Kidney (tissue), 14 donors: ENCODE measurements around the gene THEM4. TPM values are rescaled to one million over a fixed set of nuclear protein-coding genes. Genes with fewer than 3 reads are reported as not detected.

ENCODE experiments used
- DNase-seq, 5 donors: peaks; one replicate each; pipeline ENCODE4 v3.0.0-alpha.2; 2013 to 2020
- FAIRE-seq: peaks from 2 replicates; lab custom pipeline; 2012; peaks lifted over from hg19 to GRCh38; lab: Jason Lieb, UNC
- H3K27ac ChIP-seq, 2 donors: one replicate each; pipeline ENCODE4 v1.7.0; 2013; ENCODE audit warnings: low read depth in 2 of 2, low read length in 2 of 2, inconsistent platforms in 1 of 2
- H3K27me3 ChIP-seq: one replicate; pipeline ENCODE4 v1.7.1; 2013; ENCODE audit warnings: low read length, inconsistent platforms; ENCODE audit not compliant: control insufficient read depth, insufficient read depth
- H3K36me3 ChIP-seq, 3 donors: one replicate each; pipeline versions ENCODE4 v1.7.0 to v1.7.1; 2013; ENCODE audit warnings: low read length in 3 of 3, control low read depth in 1 of 3, inconsistent platforms in 1 of 3; ENCODE audit not compliant: insufficient read depth in 3 of 3, control insufficient read depth in 2 of 3
- H3K4me1 ChIP-seq, 3 donors: one replicate each; pipeline versions ENCODE4 v1.7.0 to v1.7.1; 2013; ENCODE audit warnings: low read length in 3 of 3, inconsistent platforms in 1 of 3, low read depth in 1 of 3; ENCODE audit not compliant: control insufficient read depth in 2 of 3, insufficient read depth in 2 of 3
- H3K4me3 ChIP-seq, 3 donors: one replicate each; pipeline versions ENCODE4 v1.7.0 to v1.8.1; 2013; ENCODE audit warnings: low read length in 3 of 3, control low read depth in 1 of 3, inconsistent platforms in 1 of 3
- H3K9ac ChIP-seq, 3 donors: one replicate each; pipeline versions ENCODE4 v1.7.0 to v1.7.1; 2013; ENCODE audit warnings: low read length in 3 of 3, control low read depth in 1 of 3, inconsistent platforms in 1 of 3
- H3K9me3 ChIP-seq, 3 donors: one replicate each; pipeline versions ENCODE4 v1.7.0 to v1.7.1; 2013; ENCODE audit warnings: low read length in 3 of 3, control low read depth in 1 of 3, inconsistent platforms in 1 of 3; ENCODE audit not compliant: control insufficient read depth in 2 of 3, insufficient read depth in 1 of 3
- intact Hi-C: fragments of 100-400 bp; cut with DNase I; formaldehyde crosslinking; loops from one replicate; pipeline ENCODE4 v1.11.1; 2022
- polyA plus RNA-seq: library from polyadenylated mRNA; stranded (reverse); fragments of 350-450 nt; fragmentation: Illumina TruSeq; extraction: RNeasy Lipid Tissue Mini Kit (QIAGEN cat#74804); gene quantifications from one replicate; pipeline ENCODE4 v1.2.3, GENCODE V29; 2014; ENCODE audit warnings: low read depth, low replicate concordance; ENCODE audit not compliant: insufficient read depth
- total RNA-seq: library from RNA; stranded (reverse); fragmentation: NEBNext Ultra II Directional; extraction: Animal tissue kit (Norgen Biotek cat#: 25700); gene quantifications from one replicate; pipeline ENCODE4 v1.2.1, GENCODE V29; 2021
- TF ChIP-seq, protein P1 (sequence below): IDR thresholded peaks from 3 replicates; pipeline ENCODE4 v1.5.1; 2012; ENCODE audit warnings: mild to moderate bottlenecking, moderate library complexity, borderline replicate concordance; ENCODE audit not compliant: insufficient read depth; ENCODE audit errors: extremely low read depth
- donor health status: control.
- donor health status: control.
- donor health status: control.
- donor health status: control.
- donor health status: control.
- donor health status: DM: yes; HTN: yes; CAD: no.
- donor health status: Normal renal cell carcinoma (clear cell type).

The THEM4 gene
- total and polyA plus RNA-seq, 2 donors from 2014 or later, result 17.5 to 27.9 TPM

DNA sequence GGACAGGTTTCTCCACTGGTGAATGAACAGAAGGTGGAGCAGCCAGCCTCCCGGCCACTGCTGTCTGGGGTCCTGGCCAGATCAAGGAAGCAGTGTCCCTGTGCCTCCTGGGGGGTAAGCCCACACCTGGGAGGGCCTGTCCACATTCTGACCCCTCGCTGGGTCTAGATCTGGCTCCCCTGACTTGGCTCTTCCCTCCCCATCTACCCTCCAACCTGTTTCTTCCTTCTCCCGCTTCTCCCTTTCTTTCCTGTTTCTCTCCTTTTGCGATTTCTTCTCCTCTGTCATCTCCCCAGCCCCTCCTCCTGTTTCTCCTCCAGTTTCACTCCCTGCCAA, 78.1 kb downstream of the THEM4 start:
- intact Hi-C loops, result no loop called here
- FAIRE-seq (no peak), DNase-seq (no peak)
- H3K27me3 ChIP-seq, result no peaks in the 10 kb centered on the region
- TF ChIP-seq, protein P1, sequence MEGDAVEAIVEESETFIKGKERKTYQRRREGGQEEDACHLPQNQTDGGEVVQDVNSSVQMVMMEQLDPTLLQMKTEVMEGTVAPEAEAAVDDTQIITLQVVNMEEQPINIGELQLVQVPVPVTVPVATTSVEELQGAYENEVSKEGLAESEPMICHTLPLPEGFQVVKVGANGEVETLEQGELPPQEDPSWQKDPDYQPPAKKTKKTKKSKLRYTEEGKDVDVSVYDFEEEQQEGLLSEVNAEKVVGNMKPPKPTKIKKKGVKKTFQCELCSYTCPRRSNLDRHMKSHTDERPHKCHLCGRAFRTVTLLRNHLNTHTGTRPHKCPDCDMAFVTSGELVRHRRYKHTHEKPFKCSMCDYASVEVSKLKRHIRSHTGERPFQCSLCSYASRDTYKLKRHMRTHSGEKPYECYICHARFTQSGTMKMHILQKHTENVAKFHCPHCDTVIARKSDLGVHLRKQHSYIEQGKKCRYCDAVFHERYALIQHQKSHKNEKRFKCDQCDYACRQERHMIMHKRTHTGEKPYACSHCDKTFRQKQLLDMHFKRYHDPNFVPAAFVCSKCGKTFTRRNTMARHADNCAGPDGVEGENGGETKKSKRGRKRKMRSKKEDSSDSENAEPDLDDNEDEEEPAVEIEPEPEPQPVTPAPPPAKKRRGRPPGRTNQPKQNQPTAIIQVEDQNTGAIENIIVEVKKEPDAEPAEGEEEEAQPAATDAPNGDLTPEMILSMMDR, result no peak
- H3K4me1 ChIP-seq, result peaks cover 0 to 34% (median 34%) of the 10 kb centered on the region in 3 donors
- H3K9ac ChIP-seq, result peak overlapping the region in 2 of 3 donors; percentile 94 to 100
- H3K9me3 ChIP-seq, result no peaks in the 10 kb centered on the region
- peak overlapping the region; percentile 92 to 98 for H3K27ac ChIP-seq
- H3K4me3 ChIP-seq, result peak overlapping the region in 2 of 3 donors; percentile 90 to 97
- H3K36me3 ChIP-seq, result peaks cover 0 to 5% (median 0%) of the 10 kb centered on the region in 3 donors

DNA sequence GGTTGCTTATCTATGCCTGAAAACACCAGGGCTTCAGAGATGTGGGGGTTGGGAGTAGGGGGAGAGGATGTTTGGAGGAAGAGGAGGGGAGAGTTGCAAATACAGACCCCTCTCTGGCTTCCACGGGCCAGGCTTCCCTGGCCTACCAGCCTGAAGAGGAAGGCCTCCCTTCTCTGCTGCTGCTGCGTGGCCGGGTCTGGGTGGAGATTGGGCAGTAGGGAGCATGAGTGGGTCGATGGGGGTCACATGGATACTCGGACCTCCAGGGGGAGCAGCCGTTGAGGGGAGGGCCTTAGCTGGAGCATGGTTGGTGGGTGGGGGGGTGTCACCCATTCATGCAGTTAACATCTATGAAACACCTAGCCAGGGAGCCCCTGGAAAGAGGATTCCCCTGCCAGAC, 79.3 kb downstream of the THEM4 start:
- TF ChIP-seq, protein P1, result no peak
- FAIRE-seq, result no peak
- Histone ChIP-seq H3K27ac (peak overlapping the region in 1 of 2 donors; percentile 98), H3K9me3 (no peaks in the 10 kb centered on the region), H3K4me1 (peaks cover 0 to 30% (median 26%) of the 10 kb centered on the region in 3 donors), H3K36me3 (peaks cover 0 to 5% (median 0%) of the 10 kb centered on the region in 3 donors), H3K27me3 (no peaks in the 10 kb centered on the region), H3K4me3 (peak overlapping the region in 2 of 3 donors; percentile 51 to 97), H3K9ac (peak overlapping the region in 1 of 3 donors; percentile 43)
- intact Hi-C loops, result no loop called here
- DNase-seq, result no peak

DNA sequence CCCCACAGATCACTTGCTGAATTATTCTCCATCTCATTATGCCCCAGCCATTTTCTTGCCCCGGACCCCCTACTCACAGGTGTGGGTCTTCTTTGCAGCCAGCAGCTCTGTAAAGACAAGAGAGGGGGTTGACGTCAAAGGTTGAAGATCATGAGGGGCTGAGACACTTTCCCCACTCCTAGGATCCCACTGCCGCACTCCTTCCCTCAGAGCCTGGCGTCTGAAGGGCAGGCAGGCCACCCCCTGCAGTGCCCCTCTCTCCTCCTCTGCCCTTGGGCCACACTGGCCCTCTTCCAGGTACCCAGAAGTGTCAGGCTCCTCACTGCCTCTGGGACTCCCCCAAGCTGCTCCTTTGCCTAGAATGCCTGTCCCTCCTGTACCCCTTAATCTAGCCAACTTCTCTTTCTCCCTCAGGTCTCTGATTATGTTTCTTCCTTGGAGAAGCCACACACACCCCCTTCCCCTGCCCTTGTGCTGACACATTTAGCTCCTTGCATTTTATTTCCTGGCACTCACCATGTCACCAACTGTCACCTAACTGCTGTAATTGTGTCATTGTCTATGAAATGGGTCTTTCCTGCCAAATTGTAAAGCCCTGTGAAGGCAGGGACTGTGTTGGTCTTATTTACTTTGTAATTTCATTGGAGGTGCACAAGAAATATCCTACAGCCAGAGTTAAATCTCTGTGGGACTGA, 79.8 kb downstream of the THEM4 start:
- Histone ChIP-seq H3K9me3 (no peaks in the 10 kb centered on the region), H3K36me3 (peaks cover 0 to 5% (median 0%) of the 10 kb centered on the region in 3 donors), H3K4me3 (peak overlapping the region in 1 of 3 donors; percentile 97), H3K9ac (peak overlapping the region in 1 of 3 donors; percentile 43), H3K4me1 (peaks cover 0 to 30% (median 22%) of the 10 kb centered on the region in 3 donors), H3K27ac (no peak overlapping the region), H3K27me3 (no peaks in the 10 kb centered on the region)
- no peak for DNase-seq
- TF ChIP-seq, protein P1, result no peak
- intact Hi-C loops, result no loop called here
- FAIRE-seq, result no peak
